Fibroblast of lung (primary cell): ENCODE data around the gene TMCC2.

Experiments
- EZH2 ChIP-seq: IDR thresholded peaks from 2 replicates; pipeline ENCODE4 v1.5.1; 2012; ENCODE audit warnings: low read length, control low read depth, mild to moderate bottlenecking; ENCODE audit errors: missing control alignments
- TF ChIP-seq, protein P1 (sequence below), 2 donors: IDR thresholded peaks in 1 of 2; conservative IDR thresholded peaks in 1 of 2; 1 replicate in 1 of 2; 2 replicates in 1 of 2; pipeline ENCODE4 v1.5.1; 2011 to 2012; ENCODE audit warnings: low read length in 2 of 2, control low read depth in 1 of 2, inconsistent platforms in 1 of 2, low read depth in 1 of 2, mild to moderate bottlenecking in 1 of 2

- TF ChIP-seq, protein P1, sequence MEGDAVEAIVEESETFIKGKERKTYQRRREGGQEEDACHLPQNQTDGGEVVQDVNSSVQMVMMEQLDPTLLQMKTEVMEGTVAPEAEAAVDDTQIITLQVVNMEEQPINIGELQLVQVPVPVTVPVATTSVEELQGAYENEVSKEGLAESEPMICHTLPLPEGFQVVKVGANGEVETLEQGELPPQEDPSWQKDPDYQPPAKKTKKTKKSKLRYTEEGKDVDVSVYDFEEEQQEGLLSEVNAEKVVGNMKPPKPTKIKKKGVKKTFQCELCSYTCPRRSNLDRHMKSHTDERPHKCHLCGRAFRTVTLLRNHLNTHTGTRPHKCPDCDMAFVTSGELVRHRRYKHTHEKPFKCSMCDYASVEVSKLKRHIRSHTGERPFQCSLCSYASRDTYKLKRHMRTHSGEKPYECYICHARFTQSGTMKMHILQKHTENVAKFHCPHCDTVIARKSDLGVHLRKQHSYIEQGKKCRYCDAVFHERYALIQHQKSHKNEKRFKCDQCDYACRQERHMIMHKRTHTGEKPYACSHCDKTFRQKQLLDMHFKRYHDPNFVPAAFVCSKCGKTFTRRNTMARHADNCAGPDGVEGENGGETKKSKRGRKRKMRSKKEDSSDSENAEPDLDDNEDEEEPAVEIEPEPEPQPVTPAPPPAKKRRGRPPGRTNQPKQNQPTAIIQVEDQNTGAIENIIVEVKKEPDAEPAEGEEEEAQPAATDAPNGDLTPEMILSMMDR (conservative IDR thresholded peaks at IDR 0.05 in 1 of 2, IDR thresholded peaks at IDR 0.05 in 1 of 2; ENCODE audit: low read depth in 1 of 2, low read length in 2 of 2) = no peak
- no peak for TF ChIP-seq EZH2
Observed at GRCh38 chr1:205199090-205199930, 28.4 kb upstream of the TMCC2 start.
